Measurements from ENCODE around the gene SLC25A17.
"Not testable (repeated sequence)": the region's sequence is repeated elsewhere in the genome, so short reads cannot be mapped to it uniquely, and the experiment has no call there.

Gene SLC25A17

DNA sequence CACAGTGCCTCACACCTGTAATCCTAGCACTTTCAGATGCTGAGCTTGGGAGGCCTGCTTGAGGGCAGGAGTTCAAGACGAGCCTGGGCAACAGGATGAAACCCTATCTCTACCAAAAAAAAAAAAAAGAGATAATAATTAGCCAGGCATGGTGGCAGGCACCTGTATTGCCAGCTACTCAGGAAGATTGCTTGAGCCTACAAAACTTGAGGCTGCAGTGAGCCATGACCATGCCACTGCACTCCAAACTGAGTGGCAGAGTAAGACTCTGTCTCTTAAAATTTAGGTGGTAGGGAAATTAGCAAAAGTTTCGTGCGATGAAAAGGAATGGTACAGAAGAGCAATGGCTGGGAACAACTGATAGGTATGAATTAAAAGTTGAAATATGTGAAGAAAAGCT is 19.3 kb upstream of the SLC25A17 start:
- Mint-ChIP-seq H3K36me3 (ENCODE audit: low read depth) (peaks cover 42% of the 10 kb centered on the region), H3K27ac (no peak overlapping the region), H3K4me3 (no peak overlapping the region), H3K4me1 (ENCODE audit: low read depth) (peaks cover 3% of the 10 kb centered on the region), H3K27me3 (ENCODE audit: low read depth) (no peaks in the 10 kb centered on the region), H3K9me3 (no peaks in the 10 kb centered on the region)
- no peak for DNase-seq (ENCODE audit: low spot score)

DNA sequence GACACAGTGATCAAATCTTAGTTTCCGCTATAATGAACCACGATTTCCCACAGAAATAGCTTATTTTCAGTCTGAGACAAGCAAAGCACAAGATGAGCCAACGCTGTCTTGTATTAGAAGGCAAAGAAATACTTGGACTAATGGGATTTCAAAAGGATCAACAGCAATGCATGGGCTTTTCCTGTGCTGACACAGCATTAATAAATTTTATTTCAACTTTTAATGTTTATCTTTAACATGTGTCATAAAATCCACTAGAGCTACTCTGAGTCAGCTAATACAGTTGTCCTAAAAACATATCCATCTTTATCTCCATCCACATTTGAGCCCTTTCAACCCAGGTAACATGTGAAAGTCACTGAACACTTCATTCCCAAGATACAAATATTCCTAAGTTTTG is 15.5 kb upstream of the SLC25A17 start:
- H3K36me3 Mint-ChIP-seq (ENCODE audit: low read depth), result peaks cover 39% of the 10 kb centered on the region
- no peak overlapping the region for H3K4me3 Mint-ChIP-seq
- no peaks in the 10 kb centered on the region for H3K4me1 Mint-ChIP-seq (ENCODE audit: low read depth)
- no peak overlapping the region for H3K27ac Mint-ChIP-seq
- DNase-seq (ENCODE audit: low spot score), result no peak
- H3K9me3 Mint-ChIP-seq, result no peaks in the 10 kb centered on the region
- no peaks in the 10 kb centered on the region for H3K27me3 Mint-ChIP-seq (ENCODE audit: low read depth)

DNA sequence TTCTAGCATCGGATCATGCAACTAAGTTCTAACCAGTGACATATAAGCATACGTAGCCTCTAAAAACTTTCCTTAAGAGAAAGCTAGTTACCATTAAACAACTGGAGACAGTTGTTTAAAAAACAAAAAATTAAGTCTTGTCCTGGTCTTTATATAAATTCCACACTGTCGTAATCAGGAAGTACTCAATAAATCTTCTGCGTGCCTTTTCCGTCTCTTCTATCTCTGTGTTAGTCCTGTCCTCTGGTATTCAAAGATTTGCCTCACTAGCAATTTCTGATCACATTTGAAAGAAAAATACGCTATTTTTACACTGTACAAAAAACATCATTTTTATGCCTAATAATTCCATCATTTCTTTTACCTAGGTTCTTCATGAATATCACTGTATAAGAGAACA is 10.0 kb upstream of the SLC25A17 start:
- DNase-seq (ENCODE audit: low spot score), result no peak

DNA sequence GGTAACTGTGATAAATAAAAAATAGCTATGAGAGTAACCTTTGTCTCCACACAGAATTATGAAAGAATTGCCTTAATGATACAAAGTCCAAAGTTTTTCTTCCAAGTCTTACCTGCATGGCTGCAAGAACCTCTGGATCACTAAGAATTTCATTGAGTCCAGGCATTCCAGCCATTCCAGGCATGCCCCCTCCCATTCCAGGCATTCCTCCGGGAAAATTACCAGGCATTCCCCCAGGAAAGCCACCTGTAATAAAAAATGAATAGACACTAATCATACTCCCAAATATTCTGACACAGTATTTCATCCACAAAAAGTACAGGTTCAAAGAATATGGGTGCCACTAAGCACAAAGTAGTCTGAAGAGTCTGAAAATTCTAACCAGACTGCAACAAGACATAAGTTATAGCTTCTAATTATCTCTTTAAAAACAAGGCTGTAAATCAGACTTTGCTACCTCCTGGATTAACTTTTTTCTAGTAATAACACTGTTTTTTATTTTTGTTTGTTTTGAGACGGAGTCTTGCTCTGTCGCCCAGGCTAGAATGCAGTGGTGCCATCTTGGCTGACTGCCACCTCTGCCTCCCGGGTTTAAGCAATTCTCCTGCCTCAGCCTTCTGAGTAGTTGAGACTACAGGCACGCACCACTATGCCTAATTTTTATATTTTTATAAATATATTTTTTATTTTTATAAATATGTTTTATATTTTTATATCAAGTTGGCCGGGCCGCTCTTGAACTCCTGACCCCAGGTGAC is 8.0 kb upstream of the SLC25A17 start:
- no peak overlapping the region for H3K4me3 Mint-ChIP-seq
- H3K27ac Mint-ChIP-seq, result no peak overlapping the region
- no peaks in the 10 kb centered on the region for H3K9me3 Mint-ChIP-seq
- H3K27me3 Mint-ChIP-seq (ENCODE audit: low read depth), result no peaks in the 10 kb centered on the region
- no peaks in the 10 kb centered on the region for H3K4me1 Mint-ChIP-seq (ENCODE audit: low read depth)
- DNase-seq (ENCODE audit: low spot score), result no peak
- H3K36me3 Mint-ChIP-seq (ENCODE audit: low read depth), result peaks cover 33% of the 10 kb centered on the region

More for the DNA sequence above, 10.0 kb upstream of the SLC25A17 start:
- Mint-ChIP-seq H3K9me3 (no peaks in the 10 kb centered on the region), H3K27ac (no peak overlapping the region), H3K4me1 (ENCODE audit: low read depth) (no peaks in the 10 kb centered on the region), H3K36me3 (ENCODE audit: low read depth) (peaks cover 42% of the 10 kb centered on the region), H3K27me3 (ENCODE audit: low read depth) (no peaks in the 10 kb centered on the region), H3K4me3 (no peak overlapping the region)

- not testable (repeated sequence) for H3K9me3 Mint-ChIP-seq; H3K27me3 Mint-ChIP-seq (ENCODE audit: low read depth); H3K4me3 Mint-ChIP-seq; H3K27ac Mint-ChIP-seq; DNase-seq (ENCODE audit: low spot score); H3K4me1 Mint-ChIP-seq (ENCODE audit: low read depth)
- peaks cover 30% of the 10 kb centered on the region for H3K36me3 Mint-ChIP-seq (ENCODE audit: low read depth)
Observed at GRCh38 chr22:40826292-40826691, 7.1 kb upstream of the SLC25A17 start.

DNA sequence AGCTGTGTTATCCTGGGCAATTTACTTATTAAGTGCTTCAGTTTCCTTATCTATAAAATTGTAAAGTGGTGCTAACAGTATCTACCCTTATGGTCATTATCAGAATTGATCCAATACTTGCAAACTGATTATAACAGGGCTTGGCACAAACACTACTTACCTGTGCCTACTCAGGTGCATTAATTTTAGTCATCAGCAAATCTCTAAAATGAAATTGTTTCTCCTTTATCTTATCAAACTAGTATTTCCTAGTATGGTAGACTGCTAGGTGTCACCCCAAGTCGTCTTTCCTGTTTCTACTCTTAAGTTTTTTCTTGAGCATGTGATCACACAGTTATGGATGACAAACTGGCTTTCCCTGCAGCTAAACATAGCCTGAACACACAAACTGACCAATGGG is 4.3 kb upstream of the SLC25A17 start:
- Mint-ChIP-seq H3K4me3 (no peak overlapping the region), H3K27ac (no peak overlapping the region), H3K4me1 (ENCODE audit: low read depth) (peaks cover 6% of the 10 kb centered on the region), H3K36me3 (ENCODE audit: low read depth) (peaks cover 20% of the 10 kb centered on the region), H3K27me3 (ENCODE audit: low read depth) (no peaks in the 10 kb centered on the region), H3K9me3 (no peaks in the 10 kb centered on the region)
- no peak for DNase-seq (ENCODE audit: low spot score)

- Mint-ChIP-seq H3K4me1 (ENCODE audit: low read depth) (peaks cover 20% of the 10 kb centered on the region), H3K9me3 (no peaks in the 10 kb centered on the region), H3K4me3 (peak overlapping the region; percentile 85), H3K36me3 (ENCODE audit: low read depth) (peaks cover 9% of the 10 kb centered on the region), H3K27me3 (ENCODE audit: low read depth) (no peaks in the 10 kb centered on the region), H3K27ac (peak overlapping the region; percentile 50)
- DNase-seq (ENCODE audit: low spot score), result no peak
Observed at GRCh38 chr22:40819599-40820140, 524 bp upstream of the SLC25A17 start.

- H3K9me3 Mint-ChIP-seq, result no peaks in the 10 kb centered on the region
- peaks cover 26% of the 10 kb centered on the region for H3K4me1 Mint-ChIP-seq (ENCODE audit: low read depth)
- DNase-seq (ENCODE audit: low spot score), result peak; percentile 11
- H3K27ac Mint-ChIP-seq, result peak overlapping the region; percentile 91
- H3K4me3 Mint-ChIP-seq, result peak overlapping the region; percentile 85
- H3K27me3 Mint-ChIP-seq (ENCODE audit: low read depth), result no peaks in the 10 kb centered on the region
- peaks cover 13% of the 10 kb centered on the region for H3K36me3 Mint-ChIP-seq (ENCODE audit: low read depth)
Observed at GRCh38 chr22:40818192-40818746, 877 bp downstream of the SLC25A17 start.

DNA sequence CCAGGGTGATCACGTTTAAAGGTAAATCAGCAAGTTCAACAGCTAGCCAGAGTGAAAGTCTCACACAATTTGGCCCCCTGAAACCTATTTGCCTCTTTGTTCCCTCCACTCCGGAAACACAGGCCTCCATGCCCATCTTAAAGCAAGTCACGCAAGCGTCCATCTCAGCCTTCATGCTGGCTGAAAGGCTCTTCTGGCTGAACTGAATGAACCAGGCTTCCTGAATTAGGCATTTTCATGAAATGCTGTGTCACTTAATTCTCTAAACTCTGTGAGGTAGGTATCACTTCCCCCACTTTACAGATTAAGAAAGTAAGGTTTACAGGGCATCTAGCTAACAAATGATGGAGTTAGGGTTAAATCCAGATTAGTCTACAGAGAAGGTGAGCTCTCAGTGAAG is 1.4 kb downstream of the SLC25A17 start:
- peaks cover 26% of the 10 kb centered on the region for H3K4me1 Mint-ChIP-seq (ENCODE audit: low read depth)
- DNase-seq (ENCODE audit: low spot score), result no peak
- H3K27me3 Mint-ChIP-seq (ENCODE audit: low read depth), result no peaks in the 10 kb centered on the region
- no peaks in the 10 kb centered on the region for H3K9me3 Mint-ChIP-seq
- H3K4me3 Mint-ChIP-seq, result peak overlapping the region; percentile 85
- peak overlapping the region; percentile 79 for H3K27ac Mint-ChIP-seq
- peaks cover 13% of the 10 kb centered on the region for H3K36me3 Mint-ChIP-seq (ENCODE audit: low read depth)

GRCh38 chr22:40813912-40814315 is 5.2 kb downstream of the SLC25A17 start:
- DNase-seq (ENCODE audit: low spot score), result no peak
- Mint-ChIP-seq H3K36me3 (ENCODE audit: low read depth) (peaks cover 15% of the 10 kb centered on the region), H3K4me3 (no peak overlapping the region), H3K9me3 (no peaks in the 10 kb centered on the region), H3K27ac (no peak overlapping the region), H3K27me3 (ENCODE audit: low read depth) (no peaks in the 10 kb centered on the region), H3K4me1 (ENCODE audit: low read depth) (peaks cover 23% of the 10 kb centered on the region)

DNA sequence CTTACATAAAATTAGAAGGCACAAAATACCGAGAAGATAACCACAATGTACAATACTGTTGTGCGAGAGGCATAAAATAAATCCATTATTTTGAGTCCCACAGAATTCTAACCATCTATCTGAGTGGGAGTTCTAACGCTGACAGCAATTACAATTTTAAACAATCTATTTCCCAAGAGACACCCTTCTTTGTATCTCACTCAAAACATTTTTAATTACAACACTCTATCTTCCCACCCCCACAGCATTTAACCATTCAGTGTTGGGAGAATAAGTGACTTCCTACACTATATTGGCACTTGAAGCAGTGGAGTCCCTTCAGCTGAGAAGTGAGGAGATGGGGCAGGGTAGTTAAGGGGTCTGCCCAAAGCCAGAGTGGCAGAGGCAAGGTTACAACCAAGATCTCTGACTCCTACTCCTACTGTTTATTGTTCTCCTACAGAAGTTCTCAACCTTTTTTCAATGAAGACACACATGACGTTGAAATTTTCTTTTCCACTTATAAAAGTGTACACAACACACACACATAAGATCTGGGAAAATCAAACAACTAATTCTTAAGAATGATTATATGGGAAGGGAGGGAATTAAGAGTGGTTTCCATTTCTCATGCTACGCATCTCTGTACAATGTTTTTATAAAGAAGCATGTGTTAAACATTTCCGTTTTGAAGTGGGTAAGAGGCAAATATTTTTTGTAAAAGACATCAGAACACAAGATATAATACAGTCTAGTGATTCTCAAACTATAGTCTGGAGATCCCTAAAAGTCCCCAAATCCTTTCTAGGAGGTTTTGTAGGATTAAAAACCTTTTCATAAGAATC is 10.9 kb downstream of the SLC25A17 start:
- H3K27ac Mint-ChIP-seq, result no peak overlapping the region
- no peaks in the 10 kb centered on the region for H3K4me1 Mint-ChIP-seq (ENCODE audit: low read depth)
- H3K9me3 Mint-ChIP-seq, result no peaks in the 10 kb centered on the region
- H3K36me3 Mint-ChIP-seq (ENCODE audit: low read depth), result peaks cover 2% of the 10 kb centered on the region
- no peak for DNase-seq (ENCODE audit: low spot score)
- no peak overlapping the region for H3K4me3 Mint-ChIP-seq
- no peaks in the 10 kb centered on the region for H3K27me3 Mint-ChIP-seq (ENCODE audit: low read depth)

DNA sequence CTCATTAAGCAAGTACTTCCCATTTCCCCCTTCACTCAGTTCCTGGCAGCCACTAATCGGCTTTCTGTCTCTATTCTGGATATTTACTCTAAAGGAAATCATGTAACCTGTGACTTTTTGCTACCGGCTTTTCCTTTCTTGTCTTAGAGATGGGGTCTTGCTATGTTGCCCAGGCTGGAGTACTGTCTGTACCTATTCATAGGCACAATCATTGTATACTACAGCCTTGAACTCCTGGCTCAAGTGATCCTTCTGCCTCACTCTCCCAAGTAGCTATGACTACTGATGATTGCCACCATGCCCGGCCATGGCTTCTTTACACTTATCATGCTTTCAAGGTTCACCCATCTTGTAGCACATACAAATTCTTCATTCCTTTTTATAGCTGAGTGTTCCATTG is 12.4 kb downstream of the SLC25A17 start:
- H3K27me3 Mint-ChIP-seq (ENCODE audit: low read depth), result no peaks in the 10 kb centered on the region
- H3K4me1 Mint-ChIP-seq (ENCODE audit: low read depth), result no peaks in the 10 kb centered on the region
- no peaks in the 10 kb centered on the region for H3K9me3 Mint-ChIP-seq
- no peak for DNase-seq (ENCODE audit: low spot score)
- no peaks in the 10 kb centered on the region for H3K36me3 Mint-ChIP-seq (ENCODE audit: low read depth)
- no peak overlapping the region for H3K4me3 Mint-ChIP-seq
- H3K27ac Mint-ChIP-seq, result no peak overlapping the region

DNA sequence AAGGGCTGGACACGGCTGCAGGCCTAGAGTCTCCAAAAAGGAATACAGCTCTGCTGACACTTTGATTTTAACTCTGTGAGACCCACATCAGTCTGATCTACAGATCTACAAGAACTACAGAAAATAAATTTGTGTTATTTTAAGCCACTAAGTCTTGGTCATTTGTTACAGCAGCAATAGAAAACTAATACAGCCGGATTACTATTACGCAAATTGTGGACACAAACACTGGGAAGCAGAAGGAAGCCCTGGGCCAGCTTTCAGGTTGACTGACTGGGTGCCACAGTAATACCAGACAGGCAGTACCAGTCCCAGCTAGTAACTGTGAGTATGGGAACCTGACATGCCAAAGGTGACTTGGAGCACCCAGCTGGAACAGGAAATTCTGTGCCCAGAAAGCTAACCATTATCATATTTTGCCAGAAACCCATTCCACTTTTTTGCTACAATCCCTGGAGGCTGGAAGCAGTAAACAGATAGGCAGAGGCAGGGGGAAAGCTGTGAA is 13.4 kb downstream of the SLC25A17 start:
- no peaks in the 10 kb centered on the region for H3K27me3 Mint-ChIP-seq (ENCODE audit: low read depth)
- no peak overlapping the region for H3K27ac Mint-ChIP-seq
- H3K36me3 Mint-ChIP-seq (ENCODE audit: low read depth), result no peaks in the 10 kb centered on the region
- no peaks in the 10 kb centered on the region for H3K4me1 Mint-ChIP-seq (ENCODE audit: low read depth)
- H3K9me3 Mint-ChIP-seq, result no peaks in the 10 kb centered on the region
- DNase-seq (ENCODE audit: low spot score), result no peak
- H3K4me3 Mint-ChIP-seq, result no peak overlapping the region

DNA sequence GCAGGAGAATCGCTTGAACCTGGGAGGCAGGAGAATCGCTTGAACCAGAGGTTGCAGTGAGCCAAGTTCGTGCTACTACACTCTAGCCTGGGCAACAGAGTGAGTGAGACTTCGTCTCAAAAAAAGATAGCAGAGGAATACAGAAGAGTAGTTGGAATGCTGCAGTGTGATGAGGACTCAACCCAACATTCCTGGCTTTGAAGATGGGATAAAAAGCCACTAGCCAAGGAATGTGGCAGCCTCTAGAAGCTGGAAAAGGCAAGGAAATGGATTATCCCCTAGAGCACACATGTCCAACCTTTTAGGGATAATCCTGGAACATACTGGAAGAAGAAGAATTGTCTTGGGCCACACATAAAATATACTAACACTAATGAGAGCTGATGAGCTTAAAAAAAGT is 13.9 kb downstream of the SLC25A17 start:
- H3K36me3 Mint-ChIP-seq (ENCODE audit: low read depth), result no peaks in the 10 kb centered on the region
- DNase-seq (ENCODE audit: low spot score), result no peak

More for the DNA sequence above, 13.9 kb downstream of the SLC25A17 start:
- Mint-ChIP-seq H3K9me3 (no peaks in the 10 kb centered on the region), H3K4me3 (no peak overlapping the region), H3K27me3 (ENCODE audit: low read depth) (no peaks in the 10 kb centered on the region), H3K4me1 (ENCODE audit: low read depth) (no peaks in the 10 kb centered on the region), H3K27ac (no peak overlapping the region)
